ENCODE results near the gene GABRG1.

DNA sequence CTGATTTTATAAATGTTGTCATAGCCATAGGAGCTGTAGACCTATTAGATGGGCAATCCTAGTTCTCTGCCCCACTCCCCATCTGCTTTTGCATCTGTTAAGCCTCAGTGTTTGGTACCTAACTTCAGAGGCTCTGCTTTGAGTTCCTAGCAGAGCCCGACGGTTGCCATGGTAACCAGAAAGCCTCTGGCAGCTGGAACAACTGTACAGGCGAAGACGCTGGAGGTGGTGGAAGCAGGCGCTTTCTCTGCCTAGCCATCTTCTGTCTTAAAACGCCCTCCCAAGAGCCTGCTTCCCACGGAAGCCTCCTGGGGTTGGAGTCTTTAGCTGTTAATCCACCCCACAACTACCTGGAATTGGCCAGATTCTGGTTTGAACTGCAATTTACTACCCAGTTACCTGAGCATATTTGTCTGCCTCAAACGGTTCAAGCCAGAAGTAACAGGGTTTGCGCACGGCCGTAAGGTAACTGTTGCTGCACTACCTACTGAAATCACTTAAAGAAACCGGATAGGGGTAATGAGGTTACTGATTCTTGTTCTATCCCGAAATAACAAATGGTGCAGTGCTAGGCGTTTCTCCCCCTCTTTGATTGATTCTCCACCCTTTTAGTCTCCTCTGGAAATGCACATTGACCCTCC, 1.0 kb upstream of the GABRG1 start:
- TF ChIP-seq CTCF (conservative IDR thresholded peaks at IDR 0.05 in 1 of 2, IDR thresholded peaks at IDR 0.05 in 1 of 2; ENCODE audit: extremely low read depth in 1 of 2, insufficient read depth in 1 of 2, low read depth in 1 of 2, low read length in 2 of 2) (no peak), EZH2 (IDR thresholded peaks at IDR 0.05; ENCODE audit: borderline replicate concordance, low read length) (no peak)
